Esophagus squamous epithelium (tissue), 5 donors: ENCODE measurements around the gene CFI. TPM values are rescaled to one million over a fixed set of nuclear protein-coding genes. Genes with fewer than 3 reads are reported as not detected.

Experiments used
- DNase-seq: peaks from one replicate; lab custom pipeline; 2025; lab: John Stamatoyannopoulos, UW
- H3K27ac ChIP-seq, 4 donors: fragments of 200-600 bp; sonication (generic); one replicate each; pipeline ENCODE4 v1.5.1; 2016 to 2019; ENCODE audit warnings: mild to moderate bottlenecking in 1 of 4
- H3K27me3 ChIP-seq, 4 donors: fragments of 200-600 bp; sonication (generic); 1 replicate in 3 of 4; 2 replicates in 1 of 4; pipeline versions ENCODE4 v1.5.1 to v1.6.0; 2017 to 2021; ENCODE audit warnings: antibody characterized with exemption in 1 of 4
- H3K36me3 ChIP-seq, 3 donors: fragments of 200-600 bp; sonication (generic); one replicate each; pipeline ENCODE4 v1.5.1; 2016 to 2019
- H3K4me1 ChIP-seq, 3 donors: fragments of 200-600 bp; sonication (generic); one replicate each; pipeline ENCODE4 v1.5.1; 2017 to 2019
- H3K4me3 ChIP-seq, 4 donors: fragments of 200-600 bp; sonication (generic); 1 replicate in 3 of 4; 2 replicates in 1 of 4; pipeline ENCODE4 v1.5.1; 2016 to 2019; ENCODE audit warnings: mild to moderate bottlenecking in 2 of 4, moderate library complexity in 1 of 4
- H3K9me3 ChIP-seq, 3 donors: fragments of 200-600 bp; sonication (generic); one replicate each; pipeline ENCODE4 v1.5.1; 2016 to 2019
- POLR2A ChIP-seq, 4 donors: fragments of 450-650 bp; IDR thresholded peaks; one replicate each; pipeline ENCODE4 v1.6.1; 2017; ENCODE audit warnings: antibody characterized with exemption in 4 of 4, mild to moderate bottlenecking in 4 of 4, moderate library complexity in 3 of 4
- WGBS, 2 donors: methylation state at CpG; one replicate each; pipeline ENCODE4 v1.1.5; 2018; 5-methylcytosine and 5-hydroxymethylcytosine counted together
- intact Hi-C: fragments of 100-400 bp; cut with DNase I; formaldehyde crosslinking; loops from one replicate; pipeline ENCODE4 v1.15.0; 2022
- total RNA-seq, 4 donors: library from RNA; depleted of rRNA; stranded (reverse); fragments of >200 nt; gene quantifications; one replicate each; pipeline ENCODE4 v1.1.0, GENCODE V29; 2016
- TF ChIP-seq, protein P1 (sequence below), 6 experiments: fragments of 450-650 bp in 4 of 6; fragments of 200-600 bp in 2 of 6; sonication (generic) in 2 of 6; IDR thresholded peaks; one replicate each; pipeline ENCODE4 v1.5.1; 2016 to 2019; ENCODE audit warnings: antibody characterized with exemption in 6 of 6, mild to moderate bottlenecking in 4 of 6, moderate library complexity in 4 of 6
- donor health status: DM: yes; HTN: yes; CAD: no.

The CFI gene
- 10 to 100 TPM in 2 of 4 donors, 1 to 10 TPM in 2; 6.1 to 45.1 (median 11.0) TPM for total RNA-seq

DNA sequence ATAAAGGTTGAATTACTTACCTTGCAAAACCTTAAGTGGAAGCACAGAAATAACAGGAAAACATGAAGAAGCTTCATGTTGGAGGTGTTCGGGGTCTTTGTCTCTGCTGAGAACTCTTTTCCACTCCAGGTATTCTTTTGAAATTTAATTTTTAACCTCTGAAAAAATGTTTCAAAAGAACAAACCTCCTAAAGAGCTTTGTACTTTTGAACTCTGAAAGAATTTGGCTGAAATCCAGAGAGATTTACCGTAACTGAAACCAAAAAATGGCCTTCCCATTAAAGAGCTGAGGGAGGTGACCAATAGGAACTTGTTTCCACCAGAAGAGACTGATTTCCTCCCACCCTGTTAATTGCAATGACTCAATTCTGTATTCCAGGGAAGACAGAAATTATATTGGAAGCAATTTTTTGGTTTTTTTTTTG is at the start of gene CFI:
TSS of gene CFI (minus strand) at position 105 of the 425 bp plus-strand sequence. CDS start at position 77, 28 bp downstream.
- intact Hi-C loops: no loop called here
- 24 to 31% methylated on average over 2 of the region's 2 CpGs for WGBS, 2 donors
- H3K9me3 ChIP-seq: peaks cover 0 to 4% (median 0%) of the 10 kb centered on the region in 3 donors

DNA sequence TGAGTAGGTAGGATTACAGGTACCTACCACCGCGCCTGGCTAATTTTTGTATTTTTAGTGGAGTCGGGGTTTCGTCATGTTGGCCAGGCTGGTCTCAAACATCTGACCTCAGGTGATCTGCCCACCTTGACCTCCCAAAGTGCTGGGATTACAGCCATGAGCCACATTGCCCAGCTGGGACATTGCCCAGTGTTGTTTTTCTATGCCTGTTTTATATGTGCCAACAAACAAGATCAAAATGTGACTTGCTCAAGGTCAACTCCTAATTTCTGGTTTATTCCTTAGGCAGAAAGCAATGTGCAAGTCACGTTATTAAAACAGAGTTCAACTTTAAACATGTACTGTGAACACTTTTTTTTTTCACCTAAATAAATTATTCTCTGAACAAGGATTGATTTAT is 48.8 kb upstream of the CFI start:
- intact Hi-C loops: no loop called here
- Histone ChIP-seq H3K27ac (no peak overlapping the region), H3K27me3 (no peaks in the 10 kb centered on the region), H3K4me1 (no peaks in the 10 kb centered on the region), H3K36me3 (no peaks in the 10 kb centered on the region), H3K4me3 (no peak overlapping the region), H3K9me3 (no peaks in the 10 kb centered on the region)
- no peak for DNase-seq
- WGBS, 2 donors: 79 to 96% methylated on average over 3 to 5 of the region's 5 CpGs
- no peak for TF ChIP-seq POLR2A (IDR thresholded peaks at IDR 0.05)
- TF ChIP-seq, protein P1, sequence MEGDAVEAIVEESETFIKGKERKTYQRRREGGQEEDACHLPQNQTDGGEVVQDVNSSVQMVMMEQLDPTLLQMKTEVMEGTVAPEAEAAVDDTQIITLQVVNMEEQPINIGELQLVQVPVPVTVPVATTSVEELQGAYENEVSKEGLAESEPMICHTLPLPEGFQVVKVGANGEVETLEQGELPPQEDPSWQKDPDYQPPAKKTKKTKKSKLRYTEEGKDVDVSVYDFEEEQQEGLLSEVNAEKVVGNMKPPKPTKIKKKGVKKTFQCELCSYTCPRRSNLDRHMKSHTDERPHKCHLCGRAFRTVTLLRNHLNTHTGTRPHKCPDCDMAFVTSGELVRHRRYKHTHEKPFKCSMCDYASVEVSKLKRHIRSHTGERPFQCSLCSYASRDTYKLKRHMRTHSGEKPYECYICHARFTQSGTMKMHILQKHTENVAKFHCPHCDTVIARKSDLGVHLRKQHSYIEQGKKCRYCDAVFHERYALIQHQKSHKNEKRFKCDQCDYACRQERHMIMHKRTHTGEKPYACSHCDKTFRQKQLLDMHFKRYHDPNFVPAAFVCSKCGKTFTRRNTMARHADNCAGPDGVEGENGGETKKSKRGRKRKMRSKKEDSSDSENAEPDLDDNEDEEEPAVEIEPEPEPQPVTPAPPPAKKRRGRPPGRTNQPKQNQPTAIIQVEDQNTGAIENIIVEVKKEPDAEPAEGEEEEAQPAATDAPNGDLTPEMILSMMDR (IDR thresholded peaks at IDR 0.05): no peak

More for the DNA sequence above, at the start of gene CFI:
- TF ChIP-seq, protein P1 (IDR thresholded peaks at IDR 0.05): no peak
- no peak for TF ChIP-seq POLR2A (IDR thresholded peaks at IDR 0.05)
- H3K4me3 ChIP-seq: peak within 1 kb of the TSS in 3 of 4 donors; percentile 23 to 53 (median 30)
- H3K27ac ChIP-seq: peak within 1 kb of the TSS in 3 of 4 donors; percentile 36 to 59 (median 42)
- no peak for DNase-seq
- peaks cover 0 to 17% (median 7%) of the 10 kb centered on the region in 3 donors for H3K4me1 ChIP-seq
- H3K27me3 ChIP-seq: no peaks in the 10 kb centered on the region
- no peaks in the 10 kb centered on the region for H3K36me3 ChIP-seq

GRCh38 chr4:109848501-109848900 is 46.7 kb upstream of the CFI start:
- TF ChIP-seq POLR2A (IDR thresholded peaks at IDR 0.05): no peak
- TF ChIP-seq, protein P1 (IDR thresholded peaks at IDR 0.05): no peak
- Histone ChIP-seq H3K4me1 (no peaks in the 10 kb centered on the region), H3K4me3 (no peak overlapping the region), H3K27ac (no peak overlapping the region), H3K9me3 (no peaks in the 10 kb centered on the region), H3K36me3 (no peaks in the 10 kb centered on the region), H3K27me3 (no peaks in the 10 kb centered on the region)
- DNase-seq: no peak
- intact Hi-C loops: no loop called here
- 60 to 73% methylated on average over 2 of the region's 2 CpGs for WGBS, 2 donors

GRCh38 chr4:109847896-109848442 is 46.2 kb upstream of the CFI start, which contains the start of gene LRIT3:
Gene LRIT3, plus strand, starts transcription at chr4:109848107. Its CDS starts 95 bp downstream, at chr4:109848202.
- no peaks in the 10 kb centered on the region for H3K9me3 ChIP-seq
- no peaks in the 10 kb centered on the region for H3K27me3 ChIP-seq
- no peak within 1 kb of the TSS for H3K4me3 ChIP-seq
- no peak for DNase-seq
- TF ChIP-seq, protein P1 (IDR thresholded peaks at IDR 0.05): no peak
- TF ChIP-seq POLR2A (IDR thresholded peaks at IDR 0.05): no peak
- 73% methylated on average over 5 of the region's 5 CpGs for WGBS, 2 donors
- H3K36me3 ChIP-seq: no peaks in the 10 kb centered on the region
- no peak within 1 kb of the TSS for H3K27ac ChIP-seq
- no peaks in the 10 kb centered on the region for H3K4me1 ChIP-seq
- intact Hi-C loops: no loop called here

DNA sequence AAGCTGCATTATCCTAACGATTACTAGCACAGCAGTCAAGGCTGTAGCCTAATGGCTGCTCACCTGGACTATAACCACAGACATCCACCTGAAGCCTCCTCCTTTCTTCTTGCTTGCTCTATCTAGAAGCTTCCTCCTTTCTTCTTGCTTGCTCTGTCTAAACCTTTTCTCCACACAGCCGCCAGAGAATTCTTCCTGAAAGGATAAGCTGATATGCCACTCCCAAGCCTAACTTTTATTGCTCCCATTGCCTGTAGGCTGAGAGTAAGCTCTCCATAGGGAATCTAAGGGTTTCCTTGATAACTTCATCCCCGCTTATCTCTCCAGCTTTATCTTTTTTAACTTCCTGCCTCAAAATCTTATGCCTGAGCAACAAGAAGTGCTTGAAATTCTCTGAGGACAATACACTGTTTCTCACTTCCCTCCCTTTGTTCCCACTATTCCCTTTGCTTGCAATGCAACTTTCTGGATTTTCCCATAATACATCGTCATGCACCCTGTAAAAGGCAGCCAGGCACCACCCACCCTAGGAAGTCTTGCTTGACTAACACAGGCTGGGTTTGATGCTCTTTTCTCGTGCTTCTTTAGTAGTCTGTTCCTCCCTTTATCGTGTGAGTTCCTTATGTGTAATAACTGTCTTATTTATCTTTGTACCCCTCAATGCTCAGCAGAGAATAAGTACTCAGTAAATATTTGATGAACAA is 44.7 kb upstream of the CFI start:
- H3K27ac ChIP-seq: no peak overlapping the region
- WGBS, 2 donors: 52 to 54% methylated on average over 6 of the region's 6 CpGs
- no peaks in the 10 kb centered on the region for H3K36me3 ChIP-seq
- intact Hi-C loops: no loop called here
- H3K4me3 ChIP-seq: no peak overlapping the region
- H3K27me3 ChIP-seq: no peaks in the 10 kb centered on the region
- H3K4me1 ChIP-seq: no peaks in the 10 kb centered on the region
- no peak for DNase-seq
- no peak for TF ChIP-seq POLR2A (IDR thresholded peaks at IDR 0.05)
- TF ChIP-seq, protein P1 (IDR thresholded peaks at IDR 0.05): no peak
- no peaks in the 10 kb centered on the region for H3K9me3 ChIP-seq
